HL-60/S4 treated with retinoic acid at 250 ng/mL for 4 days and 3 days (cell line): ENCODE measurements around the gene JAKMIP3.

Experiments used
- in situ Hi-C: fragments of 300-500 bp; cut with MboI; formaldehyde crosslinking; loops from 2 replicates; pipeline ENCODE4 v1.7.0; 2022; ENCODE audit warnings: low sequenced_read_pairs

The JAKMIP3 gene

GRCh38 chr10:132041340-132041739 is 24.4 kb upstream of the JAKMIP3 start:
- in situ Hi-C loops = no loop called here

GRCh38 chr10:132043861-132044695 is 21.7 kb upstream of the JAKMIP3 start:
- in situ Hi-C loops = no loop called here

- in situ Hi-C loops = no loop called here
Observed at GRCh38 chr10:132044803-132045202, 20.9 kb upstream of the JAKMIP3 start.

GRCh38 chr10:132045324-132045723 is 20.4 kb upstream of the JAKMIP3 start:
- in situ Hi-C loops = no loop called here

GRCh38 chr10:132047575-132048293 is 18.0 kb upstream of the JAKMIP3 start:
- in situ Hi-C loops = no loop called here

GRCh38 chr10:132048294-132048667 is 17.5 kb upstream of the JAKMIP3 start:
- in situ Hi-C loops = no loop called here

GRCh38 chr10:132050191-132050590 is 15.6 kb upstream of the JAKMIP3 start:
- in situ Hi-C loops = no loop called here

GRCh38 chr10:132052124-132052523 is 13.6 kb upstream of the JAKMIP3 start:
- in situ Hi-C loops = no loop called here

GRCh38 chr10:132054564-132054963 is 11.2 kb upstream of the JAKMIP3 start:
- in situ Hi-C loops = no loop called here

- in situ Hi-C loops = no loop called here
Observed at GRCh38 chr10:132055616-132056015, 10.1 kb upstream of the JAKMIP3 start.

- in situ Hi-C loops = no loop called here
Observed at GRCh38 chr10:132056663-132057062, 9.1 kb upstream of the JAKMIP3 start.

- in situ Hi-C loops = no loop called here
Observed at GRCh38 chr10:132057191-132057681, 8.5 kb upstream of the JAKMIP3 start.

GRCh38 chr10:132058111-132058745 is 7.5 kb upstream of the JAKMIP3 start:
- in situ Hi-C loops = no loop called here

- in situ Hi-C loops = no loop called here
Observed at GRCh38 chr10:132058793-132059759, 6.7 kb upstream of the JAKMIP3 start.

GRCh38 chr10:132059760-132060508 is 5.8 kb upstream of the JAKMIP3 start:
- in situ Hi-C loops = no loop called here

GRCh38 chr10:132061030-132061429 is 4.7 kb upstream of the JAKMIP3 start:
- in situ Hi-C loops = no loop called here

- in situ Hi-C loops = no loop called here
Observed at GRCh38 chr10:132061465-132061864, 4.3 kb upstream of the JAKMIP3 start.

- in situ Hi-C loops = no loop called here
Observed at GRCh38 chr10:132062116-132062515, 3.6 kb upstream of the JAKMIP3 start.

GRCh38 chr10:132062641-132063390 is 2.9 kb upstream of the JAKMIP3 start:
- in situ Hi-C loops = no loop called here
